Measurements from ENCODE around the gene ALK.

DNA sequence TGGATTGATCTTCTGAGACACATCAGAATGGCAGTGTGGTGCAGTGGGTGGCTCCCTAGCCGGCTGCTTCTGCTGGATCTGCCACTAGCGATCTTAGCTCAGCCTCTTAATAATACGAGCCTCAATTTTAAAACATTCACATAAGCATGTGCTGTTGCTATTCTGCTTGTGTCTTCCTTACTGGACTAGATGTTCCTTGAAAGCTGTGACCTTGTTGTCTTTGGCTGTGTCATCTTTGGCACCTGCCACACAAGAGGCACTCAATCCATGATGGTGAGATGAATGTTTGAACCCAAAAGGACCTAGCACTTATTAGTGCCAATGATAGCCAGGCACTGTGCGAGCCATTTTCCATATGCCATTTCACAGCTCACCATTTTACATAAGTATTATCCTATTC, 393.0 kb downstream of the ALK start:
- TF ChIP-seq, protein P1, sequence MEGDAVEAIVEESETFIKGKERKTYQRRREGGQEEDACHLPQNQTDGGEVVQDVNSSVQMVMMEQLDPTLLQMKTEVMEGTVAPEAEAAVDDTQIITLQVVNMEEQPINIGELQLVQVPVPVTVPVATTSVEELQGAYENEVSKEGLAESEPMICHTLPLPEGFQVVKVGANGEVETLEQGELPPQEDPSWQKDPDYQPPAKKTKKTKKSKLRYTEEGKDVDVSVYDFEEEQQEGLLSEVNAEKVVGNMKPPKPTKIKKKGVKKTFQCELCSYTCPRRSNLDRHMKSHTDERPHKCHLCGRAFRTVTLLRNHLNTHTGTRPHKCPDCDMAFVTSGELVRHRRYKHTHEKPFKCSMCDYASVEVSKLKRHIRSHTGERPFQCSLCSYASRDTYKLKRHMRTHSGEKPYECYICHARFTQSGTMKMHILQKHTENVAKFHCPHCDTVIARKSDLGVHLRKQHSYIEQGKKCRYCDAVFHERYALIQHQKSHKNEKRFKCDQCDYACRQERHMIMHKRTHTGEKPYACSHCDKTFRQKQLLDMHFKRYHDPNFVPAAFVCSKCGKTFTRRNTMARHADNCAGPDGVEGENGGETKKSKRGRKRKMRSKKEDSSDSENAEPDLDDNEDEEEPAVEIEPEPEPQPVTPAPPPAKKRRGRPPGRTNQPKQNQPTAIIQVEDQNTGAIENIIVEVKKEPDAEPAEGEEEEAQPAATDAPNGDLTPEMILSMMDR (IDR thresholded peaks at IDR 0.05) = no peak
- TF ChIP-seq ZFX (IDR thresholded peaks at IDR 0.05; ENCODE audit: borderline replicate concordance) = no peak

Measured in 22Rv1 (cell line).